ENCODE measurements around the gene STAT3. TPM values are rescaled to one million over a fixed set of nuclear protein-coding genes. Genes with fewer than 3 reads are reported as not detected.
A peak's percentile ranks its signal among the peaks of the same experiment; 100 is the strongest.

STAT3 gene
- total and polyA plus RNA-seq, 9 of the 15 experiments (the other 6 are each of a cell fraction or from before 2014, with no cell fraction given), result 90.0 to 179 (median 114) TPM

DNA sequence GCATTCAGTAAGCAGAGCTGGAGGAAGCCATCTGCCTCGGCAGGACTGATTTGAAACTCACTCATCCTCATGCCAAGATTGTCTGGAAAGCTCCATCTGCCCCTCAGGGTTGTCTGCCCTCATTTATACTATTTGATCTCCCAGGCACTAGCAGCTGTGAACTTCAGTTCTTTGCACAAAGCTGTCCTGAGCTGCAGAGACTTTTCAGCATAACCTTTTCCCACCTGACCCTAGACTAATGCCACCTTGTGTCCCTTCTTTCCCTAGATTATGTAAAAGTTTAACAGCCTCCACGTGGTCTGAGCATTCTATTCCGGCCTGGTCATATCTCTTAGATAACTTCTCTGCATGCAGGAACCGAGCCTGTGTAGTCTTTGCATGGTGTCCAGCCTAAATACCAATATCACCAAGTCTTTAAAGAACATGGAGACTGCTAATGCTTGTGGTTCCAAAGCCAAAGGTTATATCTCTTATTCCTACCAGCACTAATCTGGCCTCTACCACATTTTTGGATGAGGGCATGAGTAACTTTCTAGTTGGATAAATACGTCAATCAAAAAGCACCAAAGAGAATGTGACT lies 70.9 kb downstream of the STAT3 start (continued):
- TF ChIP-seq, protein P1, sequence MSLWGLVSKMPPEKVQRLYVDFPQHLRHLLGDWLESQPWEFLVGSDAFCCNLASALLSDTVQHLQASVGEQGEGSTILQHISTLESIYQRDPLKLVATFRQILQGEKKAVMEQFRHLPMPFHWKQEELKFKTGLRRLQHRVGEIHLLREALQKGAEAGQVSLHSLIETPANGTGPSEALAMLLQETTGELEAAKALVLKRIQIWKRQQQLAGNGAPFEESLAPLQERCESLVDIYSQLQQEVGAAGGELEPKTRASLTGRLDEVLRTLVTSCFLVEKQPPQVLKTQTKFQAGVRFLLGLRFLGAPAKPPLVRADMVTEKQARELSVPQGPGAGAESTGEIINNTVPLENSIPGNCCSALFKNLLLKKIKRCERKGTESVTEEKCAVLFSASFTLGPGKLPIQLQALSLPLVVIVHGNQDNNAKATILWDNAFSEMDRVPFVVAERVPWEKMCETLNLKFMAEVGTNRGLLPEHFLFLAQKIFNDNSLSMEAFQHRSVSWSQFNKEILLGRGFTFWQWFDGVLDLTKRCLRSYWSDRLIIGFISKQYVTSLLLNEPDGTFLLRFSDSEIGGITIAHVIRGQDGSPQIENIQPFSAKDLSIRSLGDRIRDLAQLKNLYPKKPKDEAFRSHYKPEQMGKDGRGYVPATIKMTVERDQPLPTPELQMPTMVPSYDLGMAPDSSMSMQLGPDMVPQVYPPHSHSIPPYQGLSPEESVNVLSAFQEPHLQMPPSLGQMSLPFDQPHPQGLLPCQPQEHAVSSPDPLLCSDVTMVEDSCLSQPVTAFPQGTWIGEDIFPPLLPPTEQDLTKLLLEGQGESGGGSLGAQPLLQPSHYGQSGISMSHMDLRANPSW (CRISPR knock-in tag; IDR thresholded peaks at IDR 0.05), result no peak
- no peak for TF ChIP-seq NFXL1 (CRISPR knock-in tag; IDR thresholded peaks at IDR 0.05)
- TF ChIP-seq CCAR2 (IDR thresholded peaks at IDR 0.05; ENCODE audit: low read depth, low read length), result no peak
- TF ChIP-seq ZNF311 (CRISPR knock-in tag; IDR thresholded peaks at IDR 0.05), result peak; percentile 63; the same call in 1 of the 2 replicates
- no peak for TF ChIP-seq POU5F1 (IDR thresholded peaks at IDR 0.05; ENCODE audit: borderline replicate concordance, low read depth, low read length, partially characterized antibody)
- TF ChIP-seq HDGF (IDR thresholded peaks at IDR 0.05), result no peak
- no peak for TF ChIP-seq SRSF9 (IDR thresholded peaks at IDR 0.05; ENCODE audit: borderline replicate concordance, low read depth, low read length)
- no peak for TF ChIP-seq RFX1 (IDR thresholded peaks at IDR 0.05)
- TF ChIP-seq EWSR1 (IDR thresholded peaks at IDR 0.05; ENCODE audit: borderline replicate concordance, low read depth, partially characterized antibody), result no peak
- no peak for TF ChIP-seq ZNF3 (CRISPR knock-in tag; IDR thresholded peaks at IDR 0.05)
- no peak; the same call in 1 of the 2 replicates for TF ChIP-seq MECOM (CRISPR knock-in tag; IDR thresholded peaks at IDR 0.05)
- TF ChIP-seq, protein P2, sequence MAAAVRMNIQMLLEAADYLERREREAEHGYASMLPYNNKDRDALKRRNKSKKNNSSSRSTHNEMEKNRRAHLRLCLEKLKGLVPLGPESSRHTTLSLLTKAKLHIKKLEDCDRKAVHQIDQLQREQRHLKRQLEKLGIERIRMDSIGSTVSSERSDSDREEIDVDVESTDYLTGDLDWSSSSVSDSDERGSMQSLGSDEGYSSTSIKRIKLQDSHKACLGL (CRISPR knock-in tag; IDR thresholded peaks at IDR 0.05; ENCODE audit: borderline replicate concordance, poor library complexity, severe bottlenecking), result peak; percentile 12
- no peak for TF ChIP-seq FOXP1 (CRISPR knock-in tag; IDR thresholded peaks at IDR 0.05)
- no peak for TF ChIP-seq ZC3H4 (CRISPR knock-in tag; IDR thresholded peaks at IDR 0.05; ENCODE audit: borderline replicate concordance)
- TF ChIP-seq, protein P3, sequence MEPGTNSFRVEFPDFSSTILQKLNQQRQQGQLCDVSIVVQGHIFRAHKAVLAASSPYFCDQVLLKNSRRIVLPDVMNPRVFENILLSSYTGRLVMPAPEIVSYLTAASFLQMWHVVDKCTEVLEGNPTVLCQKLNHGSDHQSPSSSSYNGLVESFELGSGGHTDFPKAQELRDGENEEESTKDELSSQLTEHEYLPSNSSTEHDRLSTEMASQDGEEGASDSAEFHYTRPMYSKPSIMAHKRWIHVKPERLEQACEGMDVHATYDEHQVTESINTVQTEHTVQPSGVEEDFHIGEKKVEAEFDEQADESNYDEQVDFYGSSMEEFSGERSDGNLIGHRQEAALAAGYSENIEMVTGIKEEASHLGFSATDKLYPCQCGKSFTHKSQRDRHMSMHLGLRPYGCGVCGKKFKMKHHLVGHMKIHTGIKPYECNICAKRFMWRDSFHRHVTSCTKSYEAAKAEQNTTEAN (CRISPR knock-in tag; IDR thresholded peaks at IDR 0.05), result no peak
- 0 out of 2 replicates have a peak, but pooled peaks have one; percentile 3 for TF ChIP-seq HIVEP1 (CRISPR knock-in tag; IDR thresholded peaks at IDR 0.05)
- no peak; the same call in 1 of the 2 replicates for TF ChIP-seq KLF10 (CRISPR knock-in tag; IDR thresholded peaks at IDR 0.05)
- no peak for TF ChIP-seq U2AF1 (optimal IDR thresholded peaks at IDR 0.05; ENCODE audit: low read depth, low read length)
- no peak for TF ChIP-seq SIRT6 (IDR thresholded peaks at IDR 0.05; ENCODE audit: low read depth, low read length)
- TF ChIP-seq, protein P4, sequence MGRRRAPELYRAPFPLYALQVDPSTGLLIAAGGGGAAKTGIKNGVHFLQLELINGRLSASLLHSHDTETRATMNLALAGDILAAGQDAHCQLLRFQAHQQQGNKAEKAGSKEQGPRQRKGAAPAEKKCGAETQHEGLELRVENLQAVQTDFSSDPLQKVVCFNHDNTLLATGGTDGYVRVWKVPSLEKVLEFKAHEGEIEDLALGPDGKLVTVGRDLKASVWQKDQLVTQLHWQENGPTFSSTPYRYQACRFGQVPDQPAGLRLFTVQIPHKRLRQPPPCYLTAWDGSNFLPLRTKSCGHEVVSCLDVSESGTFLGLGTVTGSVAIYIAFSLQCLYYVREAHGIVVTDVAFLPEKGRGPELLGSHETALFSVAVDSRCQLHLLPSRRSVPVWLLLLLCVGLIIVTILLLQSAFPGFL (CRISPR knock-in tag; IDR thresholded peaks at IDR 0.05), result no peak
- TF ChIP-seq, protein P5, sequence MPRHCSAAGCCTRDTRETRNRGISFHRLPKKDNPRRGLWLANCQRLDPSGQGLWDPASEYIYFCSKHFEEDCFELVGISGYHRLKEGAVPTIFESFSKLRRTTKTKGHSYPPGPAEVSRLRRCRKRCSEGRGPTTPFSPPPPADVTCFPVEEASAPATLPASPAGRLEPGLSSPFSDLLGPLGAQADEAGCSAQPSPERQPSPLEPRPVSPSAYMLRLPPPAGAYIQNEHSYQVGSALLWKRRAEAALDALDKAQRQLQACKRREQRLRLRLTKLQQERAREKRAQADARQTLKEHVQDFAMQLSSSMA (CRISPR knock-in tag; IDR thresholded peaks at IDR 0.05), result no peak
- TF ChIP-seq TEAD1 (CRISPR knock-in tag; IDR thresholded peaks at IDR 0.05), result 0 out of 4 replicates have a peak, but pooled peaks of 1 of the 2 experiments have one; percentile 24
- no peak for TF ChIP-seq RCOR1 (IDR thresholded peaks at IDR 0.05; ENCODE audit: borderline replicate concordance in 1 of 2, low read depth in 2 of 2, low read length in 2 of 2)
